HG02623 (cell line): ENCODE measurements around the gene FGGY.
"Not testable (repeated sequence)": the region's sequence is repeated elsewhere in the genome, so short reads cannot be mapped to it uniquely, and the experiment has no call there.

Experiments used
- ATAC-seq: cut with Tn5 transposase; IDR thresholded peaks from one replicate; pipeline ENCODE4 v1.9.1; 2021; ENCODE audit warnings: moderate library complexity; ENCODE audit not compliant: unreplicated experiment

Gene FGGY

DNA sequence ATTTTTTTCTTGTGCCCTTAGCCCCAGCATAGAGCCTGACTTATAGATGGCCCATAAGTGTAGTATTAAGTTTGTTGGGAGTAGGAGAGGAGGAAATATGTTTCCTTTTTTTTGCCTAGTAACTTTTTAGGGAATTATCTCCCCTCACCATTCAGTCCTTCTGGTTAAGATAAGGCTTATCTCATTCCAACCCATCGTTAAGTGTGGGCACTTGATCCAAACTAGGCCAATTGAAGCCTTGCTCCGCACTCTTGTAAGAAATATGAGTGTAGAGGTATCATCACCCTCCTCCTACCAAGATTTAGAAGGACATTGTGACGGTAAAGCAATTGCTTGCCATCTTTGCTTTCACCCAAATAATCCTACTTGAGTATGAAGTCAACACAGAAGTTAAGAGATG is 8.8 kb upstream of the FGGY start:
- ATAC-seq = no peak

DNA sequence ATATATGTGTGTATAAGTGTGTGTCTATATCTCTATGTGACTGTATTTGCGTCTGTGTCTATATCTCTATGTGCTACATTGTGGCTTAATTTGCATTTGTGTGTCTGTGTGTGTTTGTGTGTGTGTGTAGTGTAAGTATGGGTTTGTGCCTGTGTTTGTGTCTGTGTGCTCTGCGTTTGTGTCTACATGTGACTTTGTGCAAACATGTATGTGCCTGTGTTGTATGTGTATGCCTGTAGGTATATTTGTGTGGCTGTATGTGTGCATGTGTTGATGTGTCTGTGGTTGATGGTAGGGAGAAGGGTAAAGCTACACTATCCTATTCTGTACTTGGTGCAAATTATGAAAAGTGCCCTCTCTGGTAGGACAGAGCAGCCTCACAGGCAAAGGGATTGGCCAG is 7.3 kb upstream of the FGGY start:
- no peak for ATAC-seq

DNA sequence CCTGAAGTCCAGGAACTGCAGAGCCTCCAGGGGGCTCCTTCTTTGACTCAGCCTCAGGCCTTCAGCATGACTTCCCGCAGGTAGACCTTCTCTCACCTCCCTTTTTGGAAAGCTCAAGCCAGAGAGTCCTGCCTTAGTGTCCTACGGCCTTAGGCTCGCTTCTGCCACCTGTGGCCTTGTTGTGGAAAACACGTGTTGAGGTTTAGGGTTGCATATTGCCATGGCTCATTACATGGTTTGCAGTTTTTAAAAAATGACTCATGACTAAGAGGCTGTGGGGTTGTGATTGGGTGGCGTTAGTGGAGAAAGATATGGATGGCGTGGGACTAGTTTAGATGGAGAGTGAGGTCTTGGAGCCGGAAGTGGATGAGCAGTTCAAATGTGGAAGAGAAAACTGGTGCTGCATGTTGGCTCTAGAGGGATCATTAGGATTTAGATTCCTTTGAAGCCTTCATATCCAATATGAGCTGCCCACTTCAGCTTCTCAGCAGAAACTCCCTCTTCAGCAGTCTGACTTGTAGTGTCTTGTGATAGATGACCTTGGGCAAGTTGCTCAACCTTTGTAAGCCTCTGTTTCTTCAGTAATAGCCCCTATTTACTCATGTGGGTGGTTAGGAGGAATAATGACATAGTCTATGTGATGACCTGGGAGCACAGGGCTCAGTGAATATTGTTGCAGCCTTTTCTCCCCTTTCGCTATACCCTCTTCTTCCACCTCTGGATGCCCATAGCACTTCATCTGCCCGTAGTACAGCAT is 6.5 kb upstream of the FGGY start:
- peak; percentile 80 for ATAC-seq

DNA sequence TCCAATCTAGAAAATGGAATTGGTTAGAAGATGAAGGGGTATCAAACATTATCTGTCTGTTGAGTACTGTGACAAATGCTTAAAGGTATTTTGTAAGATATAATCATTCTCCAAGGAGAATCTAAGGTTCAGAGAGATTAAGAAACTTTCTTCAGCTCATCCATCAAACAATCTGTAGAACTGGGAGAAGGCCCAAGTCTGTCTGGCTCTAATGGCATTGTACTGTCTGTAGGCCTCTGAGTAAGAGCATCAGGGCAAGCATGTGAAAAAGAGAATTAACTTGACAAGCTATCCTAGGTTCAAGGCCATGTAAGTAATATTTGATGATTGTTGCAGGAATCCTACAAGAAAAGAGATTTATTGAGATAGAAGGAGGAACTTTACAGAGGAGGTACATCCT is 5.3 kb upstream of the FGGY start:
- ATAC-seq = no peak

DNA sequence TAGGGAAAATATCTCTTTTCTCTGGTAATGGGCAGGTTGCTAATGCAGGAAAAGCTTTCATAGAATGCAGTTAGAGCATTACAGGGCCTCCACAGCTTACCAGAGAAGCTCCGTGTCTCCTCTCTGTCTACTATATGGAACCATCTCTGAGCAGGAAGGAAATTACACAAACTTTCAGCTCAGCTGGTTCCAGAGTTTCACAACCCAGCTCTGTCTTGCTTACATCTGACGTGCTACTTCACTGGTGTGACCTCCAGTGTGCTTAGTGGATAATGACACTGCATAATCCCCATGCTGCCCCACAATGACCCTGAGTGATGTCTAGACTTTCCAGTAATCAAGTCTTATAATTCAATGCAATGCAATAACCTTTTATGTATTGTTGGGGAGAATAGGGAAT is 4.3 kb upstream of the FGGY start:
- ATAC-seq = peak; percentile 14

DNA sequence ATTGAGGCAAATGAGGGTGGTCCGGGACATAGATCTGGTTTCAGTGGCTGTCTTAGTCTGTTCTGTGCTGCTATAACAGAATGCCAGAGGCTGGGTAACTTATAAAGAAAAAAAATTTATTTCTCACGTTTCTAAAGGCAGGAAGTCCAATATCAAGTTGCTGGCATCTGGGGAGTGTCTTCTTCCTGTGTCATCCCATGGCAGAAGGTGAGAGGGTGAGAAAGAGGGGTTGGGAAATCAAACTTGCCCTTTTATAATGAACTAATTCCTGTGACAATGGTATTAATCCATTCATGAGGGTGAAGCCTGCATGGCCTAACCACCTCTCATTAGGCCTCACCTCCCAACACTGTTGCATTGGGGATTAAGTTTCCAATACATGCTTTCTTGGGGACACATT is 3.7 kb upstream of the FGGY start:
- ATAC-seq = no peak

DNA sequence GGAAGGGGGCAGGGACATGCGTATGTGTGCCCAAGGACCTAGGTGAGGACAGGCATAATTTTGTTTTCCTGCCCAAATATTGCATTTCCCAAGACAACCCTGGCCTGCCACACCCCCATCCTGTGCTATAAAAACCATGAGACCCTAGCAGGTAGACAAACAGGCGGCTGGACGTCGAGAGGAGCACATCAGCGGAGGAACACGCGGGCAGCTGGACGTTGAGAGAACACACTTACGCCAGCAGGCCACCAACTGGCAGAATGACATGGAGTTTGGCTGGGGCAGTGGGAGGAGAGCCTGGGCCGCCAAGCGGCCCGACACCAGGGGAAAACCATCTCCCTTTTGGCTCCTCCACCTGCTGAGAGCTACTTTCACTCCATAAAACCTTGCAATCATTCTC is 3.0 kb upstream of the FGGY start:
- no peak for ATAC-seq

DNA sequence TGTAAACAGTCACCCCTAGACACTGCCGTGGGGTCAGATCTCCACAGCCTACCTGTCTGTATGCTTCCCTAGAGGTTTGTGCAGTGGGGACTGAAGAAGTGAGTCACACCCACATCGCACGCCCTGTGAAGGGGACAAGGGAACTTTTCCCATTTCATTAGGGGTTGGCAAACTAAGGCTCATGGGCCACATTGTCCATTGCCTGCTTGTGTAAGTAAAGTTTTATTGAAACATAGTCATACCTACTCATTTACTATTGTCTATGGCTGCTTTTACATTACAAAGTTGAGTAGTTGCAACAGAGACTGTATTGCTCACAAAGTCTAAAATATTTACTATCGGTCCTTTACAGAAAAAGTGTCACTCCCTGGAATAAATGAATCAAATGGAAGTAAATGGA is 2.5 kb upstream of the FGGY start:
- ATAC-seq = no peak

DNA sequence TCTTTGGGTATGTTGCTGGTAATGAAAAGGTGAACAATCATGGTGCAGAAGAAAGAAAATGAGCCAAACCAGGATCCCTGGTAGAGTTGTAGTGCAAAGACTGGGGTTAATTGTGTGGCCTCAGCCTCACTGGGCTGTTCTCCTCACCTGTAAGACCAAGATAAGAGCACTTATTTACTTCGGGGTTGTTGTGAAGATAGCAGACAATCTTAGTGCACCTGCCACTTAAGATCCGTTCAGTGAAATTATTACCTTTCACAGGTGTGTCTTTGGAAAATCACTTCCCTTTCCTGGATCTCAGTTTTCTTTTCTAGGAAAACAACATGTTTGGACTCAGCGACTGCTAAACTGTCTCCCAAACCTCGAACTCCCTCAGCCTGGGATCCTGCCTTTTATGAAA is 1.3 kb upstream of the FGGY start:
- ATAC-seq = no peak

DNA sequence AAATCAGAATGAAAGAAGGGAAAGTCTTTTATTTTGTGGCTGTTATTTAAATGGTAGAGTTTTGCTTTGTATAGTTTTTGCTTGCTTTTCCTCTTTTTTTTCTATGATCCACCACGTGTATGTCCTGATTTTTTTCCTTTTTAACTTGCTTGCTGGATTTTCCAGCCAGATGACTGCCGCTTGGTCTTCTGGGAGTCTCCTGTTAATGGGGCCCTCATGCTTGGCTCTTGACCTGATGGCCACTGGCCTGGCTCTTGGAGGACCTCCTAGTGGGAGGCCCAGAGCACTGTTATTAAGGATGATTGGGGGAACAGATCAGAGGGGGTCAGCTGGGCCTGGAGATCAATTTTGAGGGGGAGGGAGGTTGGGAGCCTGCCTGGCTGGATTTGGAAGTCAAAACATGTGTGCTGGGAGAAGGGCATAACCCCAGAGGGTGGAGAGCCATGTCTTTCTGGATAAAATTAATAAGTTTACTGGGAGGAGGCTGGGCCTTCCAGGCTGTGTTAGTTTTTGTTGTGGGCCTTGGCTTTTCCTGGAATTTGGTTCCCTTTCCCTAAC is 1.2 kb downstream of the FGGY start:
- ATAC-seq = no peak

DNA sequence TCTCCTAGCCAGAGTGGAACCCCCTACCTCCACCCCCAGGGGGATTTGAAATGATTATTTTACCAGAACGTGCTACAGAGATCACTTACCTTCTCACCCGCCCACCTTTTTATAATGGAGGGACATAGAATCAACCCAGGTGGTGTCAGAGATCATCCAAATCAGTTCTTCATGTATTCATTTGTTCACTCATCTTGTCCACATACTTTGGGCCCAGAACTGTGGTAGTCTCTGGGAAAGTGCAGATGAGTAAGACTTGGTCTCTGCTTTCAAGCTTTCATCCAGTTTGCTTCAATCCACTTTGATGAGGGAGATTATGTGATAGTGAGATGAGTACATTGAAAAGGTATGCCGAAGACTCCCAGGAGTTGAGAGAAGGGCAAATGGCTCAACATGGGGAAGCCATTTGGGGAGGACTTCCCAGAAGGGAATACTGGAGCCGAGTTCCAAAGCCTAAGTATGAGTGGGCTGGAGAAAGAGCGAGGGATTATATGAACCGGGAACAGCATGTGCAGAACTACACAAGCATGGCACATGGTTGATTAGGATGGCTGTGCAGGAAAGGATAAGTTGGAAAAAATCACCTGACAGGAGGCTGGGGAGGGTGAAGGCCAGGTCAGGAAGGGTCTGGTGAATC is 1.9 kb downstream of the FGGY start:
- no peak for ATAC-seq

DNA sequence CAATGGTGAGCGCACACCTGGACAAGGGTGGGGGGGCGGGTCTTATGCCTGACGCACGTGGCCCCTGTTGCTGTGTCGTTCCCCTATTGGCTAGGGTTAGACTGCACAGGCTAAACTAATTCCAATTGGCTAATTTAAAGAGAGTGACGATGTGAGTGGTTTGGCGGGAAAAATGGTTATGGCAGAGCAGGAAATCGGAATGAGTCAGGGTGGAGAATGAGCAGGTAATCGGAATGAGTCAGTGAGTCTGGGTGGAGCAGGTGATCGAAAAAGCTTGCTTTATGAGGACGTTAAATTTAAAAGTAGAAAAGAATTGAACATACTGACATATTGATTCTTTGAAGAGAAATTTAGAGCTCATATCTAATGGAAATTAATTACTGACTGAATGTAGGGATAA is 2.8 kb downstream of the FGGY start:
- not testable (repeated sequence) for ATAC-seq

DNA sequence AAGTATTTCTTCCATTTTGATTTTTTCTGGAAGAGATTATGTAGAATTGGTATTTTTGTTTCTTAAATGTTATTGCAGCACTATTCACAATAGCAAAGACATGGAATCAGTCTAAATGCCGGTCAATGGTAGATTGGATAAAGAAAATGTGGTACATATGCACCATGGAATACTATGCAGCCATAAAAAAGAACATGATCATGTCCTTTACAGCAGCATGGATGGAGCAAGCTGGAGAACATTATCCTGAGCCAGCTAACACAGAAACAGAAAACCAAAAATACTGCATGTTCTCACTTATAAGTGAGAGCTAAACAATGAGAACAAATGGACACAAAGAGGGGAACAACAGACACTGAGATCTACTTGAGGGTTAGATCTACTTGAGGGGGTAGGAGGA is 5.4 kb downstream of the FGGY start:
- ATAC-seq = no peak

DNA sequence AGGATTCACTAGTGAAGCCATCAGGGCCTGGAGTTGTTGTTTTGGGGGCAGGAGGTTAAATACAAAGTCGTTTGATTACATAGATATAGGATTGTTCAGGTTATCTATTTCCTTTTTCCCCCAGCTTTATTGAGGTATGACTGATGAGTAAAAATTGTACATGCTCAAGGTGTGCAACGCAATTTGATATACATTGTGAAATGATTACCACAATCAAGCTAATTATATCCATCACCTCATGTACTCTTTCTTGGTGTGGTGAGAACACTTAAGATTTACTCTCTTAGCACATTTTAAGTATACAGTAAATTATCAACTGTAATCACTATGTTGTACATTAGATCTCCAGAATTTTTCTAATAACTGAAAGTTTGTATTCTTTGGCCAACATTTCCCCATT is 6.0 kb downstream of the FGGY start:
- no peak for ATAC-seq

DNA sequence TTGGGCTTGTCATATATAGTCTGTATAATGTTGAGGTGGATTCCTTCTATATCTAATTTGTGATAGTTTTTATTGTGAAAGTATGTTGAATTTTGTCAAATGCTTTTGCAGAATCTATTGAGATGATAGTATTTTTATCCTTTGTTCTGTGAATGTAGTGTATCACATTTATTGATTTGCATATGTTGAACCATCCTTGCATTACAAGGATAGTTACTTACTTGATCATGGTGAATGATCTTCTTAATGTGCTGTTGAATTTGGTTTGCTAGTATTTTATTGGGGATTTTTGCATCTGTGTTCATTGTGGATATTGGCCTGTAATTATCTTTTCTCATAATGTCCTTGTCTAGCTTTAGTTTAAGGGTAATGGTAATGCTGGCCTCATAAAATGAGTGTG is 8.3 kb downstream of the FGGY start:
- no peak for ATAC-seq

DNA sequence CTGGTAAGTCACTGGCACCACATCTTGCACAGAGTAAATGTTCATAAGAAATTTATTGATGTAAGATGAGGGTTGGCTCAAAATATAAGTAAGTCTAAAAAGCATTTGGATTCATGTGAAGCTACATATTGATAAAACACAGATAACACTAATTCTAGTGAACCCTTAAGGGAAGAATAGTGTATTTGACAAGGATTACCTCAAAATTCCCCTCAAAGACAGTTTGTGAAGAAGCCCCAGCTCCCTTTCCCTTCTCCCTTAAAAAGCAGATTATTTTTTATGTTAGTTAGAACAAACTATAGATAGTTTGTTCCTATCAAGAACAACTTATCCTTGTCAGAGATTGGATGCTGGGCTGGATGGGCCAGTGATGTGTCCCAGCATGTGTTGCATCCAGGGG is 10.7 kb downstream of the FGGY start:
- no peak for ATAC-seq

DNA sequence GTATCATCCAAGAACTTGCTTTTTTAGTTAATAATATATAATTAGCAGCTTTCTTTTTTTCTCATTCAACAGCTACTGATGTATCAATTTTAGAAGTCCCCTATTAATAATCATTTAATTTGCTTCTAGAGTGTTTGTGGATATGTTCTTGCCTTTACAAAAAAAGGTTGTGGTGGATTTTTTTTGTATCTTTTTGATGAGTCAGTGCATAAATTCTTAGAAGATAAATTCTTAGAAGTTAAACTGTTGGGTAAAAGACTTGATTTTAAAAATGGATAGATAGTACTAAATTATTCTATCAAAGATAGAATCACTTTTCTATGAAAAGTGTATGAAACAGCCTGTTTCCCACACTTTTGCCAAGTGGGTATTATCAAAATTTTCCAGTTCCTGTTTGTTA is 11.9 kb downstream of the FGGY start:
- ATAC-seq = no peak

DNA sequence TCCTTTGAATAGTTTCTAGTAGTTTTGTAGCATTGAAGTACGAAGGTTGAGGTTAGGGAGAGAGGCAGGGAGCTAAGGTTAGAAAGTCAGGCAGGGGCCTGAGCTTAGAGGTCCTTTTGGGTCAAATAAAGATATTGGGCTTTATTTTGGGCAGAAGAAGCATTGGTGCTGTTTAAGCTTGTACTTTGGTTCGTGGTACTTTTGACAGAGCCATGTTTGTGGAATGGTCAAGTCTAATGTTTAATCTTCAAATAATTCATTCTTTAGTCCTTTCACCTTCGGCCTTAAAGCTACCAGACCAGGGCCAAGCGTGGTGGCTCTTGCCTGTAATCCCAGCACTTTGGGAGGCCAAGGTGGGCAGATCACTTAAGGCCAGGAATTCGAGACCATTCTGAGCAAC is 12.5 kb downstream of the FGGY start:
- ATAC-seq = no peak

DNA sequence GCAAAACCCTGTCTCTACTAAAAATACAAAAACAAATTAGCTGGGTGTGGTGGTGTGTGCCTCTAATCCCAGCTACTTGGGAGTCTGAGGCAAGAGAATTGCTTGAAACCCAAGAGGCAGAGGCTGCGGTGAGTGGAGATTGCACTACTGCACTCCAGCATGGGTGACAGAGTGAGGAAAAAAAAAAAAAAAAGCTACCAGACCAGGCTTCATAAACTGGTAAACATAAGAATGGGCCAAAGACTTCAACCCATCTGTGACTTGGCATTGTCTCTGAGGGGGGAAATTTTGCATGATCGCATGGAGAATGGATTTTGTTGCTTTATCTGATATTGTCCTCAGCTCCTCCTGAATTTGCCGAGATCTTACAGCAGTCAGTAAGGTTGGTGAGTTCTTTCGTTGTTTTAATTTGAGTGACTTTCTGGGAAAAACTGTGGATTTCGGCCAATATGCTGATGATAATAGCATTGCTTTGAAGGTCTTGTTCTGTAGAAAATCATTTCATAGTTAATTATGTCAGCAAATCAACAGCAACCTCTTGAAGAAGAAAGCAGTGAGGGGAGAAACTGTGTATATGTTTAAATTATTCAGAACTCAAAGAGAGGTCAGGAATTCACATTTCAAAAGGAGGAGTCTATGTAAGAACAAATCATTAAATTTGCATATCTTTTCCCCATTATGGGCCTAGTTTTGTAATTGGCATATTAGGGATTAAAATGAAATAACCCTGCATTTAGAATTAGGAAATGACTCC is 13.1 kb downstream of the FGGY start:
- ATAC-seq = no peak

DNA sequence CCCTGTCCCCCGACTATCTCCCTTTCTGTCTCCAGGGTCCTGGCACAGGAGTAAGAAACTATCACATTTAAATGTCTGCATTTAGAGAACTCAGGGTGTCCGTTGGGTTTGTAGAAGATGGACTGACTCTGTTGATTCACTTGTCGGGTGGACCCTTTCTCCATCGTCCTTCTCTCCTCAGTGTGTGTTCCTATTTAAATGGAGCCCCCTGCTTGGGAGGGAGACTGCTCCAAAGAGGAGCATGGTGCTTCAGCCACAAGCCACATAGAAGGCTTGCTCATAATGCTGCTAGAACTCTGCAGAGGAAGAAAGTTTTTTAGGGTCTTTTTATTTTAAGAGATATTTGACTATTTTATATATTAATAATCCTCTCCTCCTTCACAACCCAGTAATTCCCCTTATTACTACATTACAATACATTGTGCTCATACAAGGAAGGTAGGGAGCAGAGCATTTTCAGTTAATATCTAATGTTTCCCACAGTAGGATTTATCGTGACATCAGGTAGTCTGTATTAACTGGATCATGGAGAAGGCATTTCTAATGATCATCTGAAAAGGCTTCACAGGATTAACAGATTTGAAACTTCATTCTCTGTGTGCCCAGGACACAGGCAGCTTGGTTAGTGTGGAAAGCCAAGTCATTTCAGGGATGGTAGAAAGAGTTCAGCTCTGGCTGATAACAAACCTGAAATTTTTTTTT is 13.8 kb downstream of the FGGY start:
- no peak for ATAC-seq

DNA sequence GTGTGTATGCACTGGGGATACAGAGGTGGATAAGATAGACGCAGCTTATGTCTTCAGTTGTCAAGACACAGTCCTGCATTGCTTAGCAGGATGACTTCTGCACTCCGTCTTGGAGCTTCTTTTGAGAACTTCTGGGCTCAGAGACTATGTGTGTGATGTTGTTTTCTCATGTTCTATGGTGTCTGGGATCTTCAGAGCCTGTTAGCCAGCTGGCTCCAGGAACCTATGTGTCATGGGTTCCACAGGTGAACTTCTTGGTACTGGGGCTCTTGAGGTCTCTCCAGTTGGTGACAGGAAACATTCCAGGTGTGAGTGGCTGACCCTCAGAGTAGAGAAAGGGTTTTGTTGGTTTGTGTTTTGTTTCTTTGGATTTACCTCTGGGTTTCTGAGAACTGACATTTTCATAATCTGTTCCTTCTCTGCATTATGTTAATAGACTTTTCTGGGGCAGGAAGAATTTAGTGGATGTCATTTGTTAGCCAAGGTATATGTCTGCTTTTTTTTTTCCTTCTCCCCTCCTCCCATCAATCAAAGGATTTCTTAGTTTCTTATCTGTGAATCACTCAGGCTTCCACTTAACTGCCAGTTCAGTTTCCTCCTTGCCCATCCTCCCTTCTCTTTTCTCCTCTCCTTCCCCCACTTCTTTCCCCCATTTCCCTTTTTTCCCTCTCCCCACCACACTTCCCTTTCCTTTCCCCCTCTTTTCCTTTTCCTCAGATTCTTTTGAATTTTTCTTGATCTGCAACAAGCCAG is 18.1 kb downstream of the FGGY start:
- ATAC-seq = no peak
